HL-60 (cell line): Measurements from ENCODE around the gene LUC7L.
"Not testable (repeated sequence)": the region's sequence is repeated elsewhere in the genome, so short reads cannot be mapped to it uniquely, and the experiment has no call there.

ENCODE experiments used
- DNase-seq, 2 experiments: peaks; one replicate each; pipeline ENCODE4 v3.0.0-alpha.2; 2010 to 2020; ENCODE audit warnings: low read depth in 1 of 2, low spot score in 1 of 2
- H3K27ac ChIP-seq: fragments of 250-450 bp; sonication (Bioruptor Pico); replicated peaks from 2 replicates; pipeline ENCODE4 v1.5.1; 2020; ENCODE audit warnings: mild to moderate bottlenecking, moderate library complexity
- H3K27me3 ChIP-seq: fragments of 250-450 bp; sonication (Bioruptor Pico); 2 replicates; pipeline ENCODE4 v1.5.1; 2021; ENCODE audit warnings: mild to moderate bottlenecking, moderate library complexity; ENCODE audit not compliant: insufficient read depth, poor library complexity, severe bottlenecking
- H3K4me3 ChIP-seq: replicated peaks from 2 replicates; pipeline ENCODE4 v1.5.1; 2011; ENCODE audit warnings: mild to moderate bottlenecking, control low read depth, low read length; ENCODE audit not compliant: insufficient read depth
- GABPA ChIP-seq: IDR thresholded peaks from 2 replicates; pipeline ENCODE4 v1.6.1; 2012; ENCODE audit warnings: low read depth
- POLR2AphosphoS5 ChIP-seq: IDR thresholded peaks from 2 replicates; pipeline ENCODE4 v1.6.1; 2012; ENCODE audit warnings: low read depth
- SPI1 ChIP-seq: IDR thresholded peaks from 2 replicates; pipeline ENCODE4 v1.6.1; 2012; ENCODE audit warnings: low read depth, mild to moderate bottlenecking, borderline replicate concordance
- TF ChIP-seq, protein P1 (sequence below): IDR thresholded peaks from one replicate; pipeline ENCODE4 v1.5.1; 2011; ENCODE audit warnings: low read length, control low read depth, inconsistent platforms; ENCODE audit not compliant: insufficient read depth
- TF ChIP-seq, protein P2 (sequence below): IDR thresholded peaks from 2 replicates; pipeline ENCODE4 v1.6.1; 2012; ENCODE audit warnings: low read depth; ENCODE audit not compliant: insufficient replicate concordance

The LUC7L gene

DNA sequence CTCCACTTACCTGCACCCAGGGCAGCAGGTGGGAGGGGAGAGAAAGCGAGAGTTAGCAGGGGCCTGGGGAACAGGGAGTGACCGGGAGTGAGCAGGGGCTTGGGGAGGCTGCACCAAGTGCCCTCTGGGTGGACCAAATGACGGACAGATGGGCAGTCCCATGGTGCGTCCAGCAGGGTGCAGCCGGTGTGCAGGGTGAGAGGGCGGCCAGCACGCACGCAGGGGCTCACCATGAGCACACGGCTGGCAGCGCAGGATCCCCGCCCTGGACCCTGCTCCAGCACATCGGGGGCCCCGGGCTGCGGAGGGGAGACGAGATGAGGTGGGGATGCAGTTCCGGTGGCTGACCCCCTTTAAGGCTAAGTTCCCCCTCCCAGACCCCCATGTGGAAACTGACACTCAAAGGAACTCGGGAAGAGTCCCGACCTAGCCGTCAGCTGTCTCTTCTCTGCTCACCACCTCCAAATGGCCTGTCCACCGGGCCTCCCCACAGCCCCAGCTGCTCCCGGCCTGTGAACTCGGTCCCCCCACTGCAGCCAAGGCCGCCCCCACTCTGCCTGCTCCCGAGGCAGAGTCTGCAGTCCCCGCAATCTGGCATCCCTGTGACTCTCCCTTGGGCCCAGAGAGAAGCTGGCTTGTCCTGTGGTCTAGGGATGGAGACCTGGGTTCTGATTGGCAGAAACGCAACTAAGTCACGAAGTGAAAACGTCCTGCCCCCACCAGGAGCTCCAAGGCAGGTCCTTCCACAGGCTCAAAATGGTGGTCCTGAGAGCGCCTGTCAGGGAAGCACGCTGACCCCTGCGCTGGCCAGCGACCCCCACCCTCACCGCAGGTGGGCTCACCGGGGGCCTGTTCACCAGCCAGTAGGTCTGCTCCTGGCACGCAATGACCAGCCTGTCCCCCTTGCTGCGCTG, 43.6 kb upstream of the LUC7L start:
- no peak for DNase-seq
- Histone ChIP-seq H3K4me3 (no peak overlapping the region), H3K27ac (no peak overlapping the region), H3K27me3 (peaks cover 21% of the 10 kb centered on the region)
- no peak for TF ChIP-seq SPI1

DNA sequence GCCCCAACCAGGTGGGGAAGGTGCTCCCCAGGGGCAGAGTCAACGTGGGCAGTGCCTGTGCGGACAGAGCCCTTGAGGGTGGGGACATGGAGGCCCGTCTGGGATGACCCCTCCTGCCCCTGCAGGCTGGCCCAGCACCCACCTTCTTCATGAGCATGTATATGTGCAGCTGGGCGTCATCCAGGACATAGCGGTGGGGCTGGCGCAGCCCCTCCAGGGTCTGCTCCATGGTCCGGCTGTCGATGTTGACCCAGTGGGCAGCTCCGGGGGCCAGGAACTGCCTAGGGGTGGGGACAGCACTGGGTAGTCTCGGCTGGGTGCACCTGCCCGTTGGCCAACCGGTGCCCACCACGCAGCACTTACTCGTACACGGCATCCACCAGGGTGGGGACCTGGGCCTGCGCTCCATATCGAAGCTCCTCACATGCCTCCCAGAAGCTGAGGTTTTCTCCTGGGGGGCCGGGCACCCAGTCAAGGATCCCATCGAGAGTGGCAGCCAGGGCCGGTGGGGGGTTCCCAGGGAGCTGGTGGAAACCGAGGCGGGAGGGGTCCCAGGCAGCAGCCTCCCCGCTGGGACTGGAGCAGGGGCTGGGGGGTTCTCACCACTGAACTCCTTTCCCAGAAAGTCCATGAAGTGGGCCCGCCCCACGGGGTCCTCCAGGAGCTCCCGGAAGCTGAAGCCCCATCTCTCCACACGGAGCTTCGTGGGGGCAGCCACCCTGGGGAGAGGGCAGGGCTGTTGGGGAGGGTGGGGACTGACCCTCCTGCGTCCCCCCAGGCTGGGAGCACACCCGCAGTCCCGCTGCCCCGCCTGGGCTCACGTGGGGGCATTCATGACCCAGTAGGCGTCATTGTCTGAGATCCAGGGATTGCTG, 41.4 kb upstream of the LUC7L start:
- Histone ChIP-seq H3K4me3 (no peak overlapping the region), H3K27me3 (peaks cover 13% of the 10 kb centered on the region), H3K27ac (no peak overlapping the region)
- no peak for DNase-seq
- TF ChIP-seq GABPA, result no peak
- no peak for TF ChIP-seq SPI1

DNA sequence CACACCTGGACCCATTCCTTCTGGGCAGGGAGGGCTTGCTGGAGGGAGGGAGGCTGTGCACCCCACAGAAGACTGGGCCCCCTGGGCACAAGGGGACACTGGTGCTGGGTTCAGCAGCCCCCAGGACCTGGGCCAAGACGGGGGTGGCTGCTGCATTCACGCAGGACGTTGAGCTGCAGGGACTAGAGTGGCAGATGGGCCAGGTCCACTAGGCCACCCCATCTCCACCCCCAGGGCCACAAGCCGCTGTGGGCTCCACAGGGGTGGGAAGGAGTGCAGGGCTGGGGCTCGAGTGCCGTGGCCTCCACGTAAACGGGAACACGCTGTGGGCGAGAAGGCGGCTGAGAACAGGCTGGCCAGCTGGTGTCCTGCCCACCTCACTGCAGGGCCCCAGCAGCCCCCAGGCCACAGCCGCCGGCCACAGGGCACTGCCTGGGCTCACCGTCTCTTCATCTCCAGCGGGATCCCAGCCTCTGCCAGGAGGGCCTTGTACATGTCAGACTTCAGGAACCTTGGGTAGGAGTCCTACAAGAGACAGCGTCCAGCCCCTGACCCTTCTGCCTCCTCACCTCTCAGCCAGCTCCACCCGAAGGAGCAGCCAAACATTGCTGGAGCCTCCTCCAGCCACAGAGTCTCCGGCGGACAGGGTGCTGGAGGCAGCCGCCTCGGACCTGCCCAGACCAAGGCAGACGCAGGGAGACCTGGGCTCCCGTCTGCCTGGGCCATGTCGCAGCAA, 40.0 kb upstream of the LUC7L start:
- Histone ChIP-seq H3K4me3 (no peak overlapping the region), H3K27ac (no peak overlapping the region), H3K27me3 (peaks cover 4% of the 10 kb centered on the region)
- TF ChIP-seq, protein P1, sequence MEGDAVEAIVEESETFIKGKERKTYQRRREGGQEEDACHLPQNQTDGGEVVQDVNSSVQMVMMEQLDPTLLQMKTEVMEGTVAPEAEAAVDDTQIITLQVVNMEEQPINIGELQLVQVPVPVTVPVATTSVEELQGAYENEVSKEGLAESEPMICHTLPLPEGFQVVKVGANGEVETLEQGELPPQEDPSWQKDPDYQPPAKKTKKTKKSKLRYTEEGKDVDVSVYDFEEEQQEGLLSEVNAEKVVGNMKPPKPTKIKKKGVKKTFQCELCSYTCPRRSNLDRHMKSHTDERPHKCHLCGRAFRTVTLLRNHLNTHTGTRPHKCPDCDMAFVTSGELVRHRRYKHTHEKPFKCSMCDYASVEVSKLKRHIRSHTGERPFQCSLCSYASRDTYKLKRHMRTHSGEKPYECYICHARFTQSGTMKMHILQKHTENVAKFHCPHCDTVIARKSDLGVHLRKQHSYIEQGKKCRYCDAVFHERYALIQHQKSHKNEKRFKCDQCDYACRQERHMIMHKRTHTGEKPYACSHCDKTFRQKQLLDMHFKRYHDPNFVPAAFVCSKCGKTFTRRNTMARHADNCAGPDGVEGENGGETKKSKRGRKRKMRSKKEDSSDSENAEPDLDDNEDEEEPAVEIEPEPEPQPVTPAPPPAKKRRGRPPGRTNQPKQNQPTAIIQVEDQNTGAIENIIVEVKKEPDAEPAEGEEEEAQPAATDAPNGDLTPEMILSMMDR, result no peak
- TF ChIP-seq POLR2AphosphoS5 (no peak), SPI1 (no peak), GABPA (no peak)
- TF ChIP-seq, protein P2, sequence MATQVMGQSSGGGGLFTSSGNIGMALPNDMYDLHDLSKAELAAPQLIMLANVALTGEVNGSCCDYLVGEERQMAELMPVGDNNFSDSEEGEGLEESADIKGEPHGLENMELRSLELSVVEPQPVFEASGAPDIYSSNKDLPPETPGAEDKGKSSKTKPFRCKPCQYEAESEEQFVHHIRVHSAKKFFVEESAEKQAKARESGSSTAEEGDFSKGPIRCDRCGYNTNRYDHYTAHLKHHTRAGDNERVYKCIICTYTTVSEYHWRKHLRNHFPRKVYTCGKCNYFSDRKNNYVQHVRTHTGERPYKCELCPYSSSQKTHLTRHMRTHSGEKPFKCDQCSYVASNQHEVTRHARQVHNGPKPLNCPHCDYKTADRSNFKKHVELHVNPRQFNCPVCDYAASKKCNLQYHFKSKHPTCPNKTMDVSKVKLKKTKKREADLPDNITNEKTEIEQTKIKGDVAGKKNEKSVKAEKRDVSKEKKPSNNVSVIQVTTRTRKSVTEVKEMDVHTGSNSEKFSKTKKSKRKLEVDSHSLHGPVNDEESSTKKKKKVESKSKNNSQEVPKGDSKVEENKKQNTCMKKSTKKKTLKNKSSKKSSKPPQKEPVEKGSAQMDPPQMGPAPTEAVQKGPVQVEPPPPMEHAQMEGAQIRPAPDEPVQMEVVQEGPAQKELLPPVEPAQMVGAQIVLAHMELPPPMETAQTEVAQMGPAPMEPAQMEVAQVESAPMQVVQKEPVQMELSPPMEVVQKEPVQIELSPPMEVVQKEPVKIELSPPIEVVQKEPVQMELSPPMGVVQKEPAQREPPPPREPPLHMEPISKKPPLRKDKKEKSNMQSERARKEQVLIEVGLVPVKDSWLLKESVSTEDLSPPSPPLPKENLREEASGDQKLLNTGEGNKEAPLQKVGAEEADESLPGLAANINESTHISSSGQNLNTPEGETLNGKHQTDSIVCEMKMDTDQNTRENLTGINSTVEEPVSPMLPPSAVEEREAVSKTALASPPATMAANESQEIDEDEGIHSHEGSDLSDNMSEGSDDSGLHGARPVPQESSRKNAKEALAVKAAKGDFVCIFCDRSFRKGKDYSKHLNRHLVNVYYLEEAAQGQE, result no peak
- DNase-seq, result no peak

DNA sequence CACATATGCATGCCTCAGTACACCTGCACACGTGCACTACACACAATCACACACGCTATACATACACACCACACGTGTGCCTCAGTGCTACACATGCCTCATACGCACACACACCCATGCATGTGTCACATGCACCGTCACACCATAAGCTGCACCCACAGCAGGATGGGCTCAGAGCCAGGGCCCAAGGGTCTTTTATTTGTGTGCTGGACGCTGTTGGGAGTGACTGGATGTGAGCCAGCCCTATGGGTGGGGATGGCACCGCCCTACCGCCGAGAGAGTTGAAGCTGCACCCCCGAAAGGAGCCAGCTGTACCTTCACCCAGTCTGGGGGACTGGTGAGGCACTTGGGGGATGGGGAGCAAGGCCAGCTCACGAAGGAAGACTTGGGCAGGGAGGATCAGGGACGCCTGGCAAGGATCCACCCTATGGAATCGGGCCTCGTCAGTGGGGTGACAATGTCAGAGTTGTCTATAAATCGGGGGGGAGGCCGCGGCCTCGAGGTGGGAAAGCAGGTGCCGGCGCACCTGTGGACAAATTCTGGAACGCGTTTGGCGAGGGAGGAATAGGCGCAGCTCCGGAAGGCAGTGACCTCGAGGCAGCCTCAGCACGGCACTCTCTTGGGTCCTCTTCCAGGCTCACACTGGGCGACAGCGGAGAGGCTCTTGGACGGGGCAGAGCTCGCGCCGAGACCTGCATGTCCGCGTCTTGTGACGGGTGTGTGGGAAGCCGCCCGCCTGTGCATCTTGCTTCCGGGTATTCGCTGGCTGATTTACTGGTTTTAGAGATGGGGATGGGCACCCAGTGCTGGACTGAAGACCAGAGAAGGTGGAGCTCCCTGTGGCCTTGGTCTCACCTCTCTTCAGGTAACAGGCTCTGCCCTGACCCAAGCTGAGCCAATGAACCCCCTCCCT, 39.1 kb upstream of the LUC7L start:
- H3K27ac ChIP-seq, result no peak overlapping the region
- no peak for DNase-seq
- peaks cover 3% of the 10 kb centered on the region for H3K27me3 ChIP-seq
- no peak for TF ChIP-seq GABPA
- no peak for TF ChIP-seq SPI1
- TF ChIP-seq, protein P1, result no peak
- TF ChIP-seq POLR2AphosphoS5, result no peak
- TF ChIP-seq, protein P2, result no peak
- no peak overlapping the region for H3K4me3 ChIP-seq

DNA sequence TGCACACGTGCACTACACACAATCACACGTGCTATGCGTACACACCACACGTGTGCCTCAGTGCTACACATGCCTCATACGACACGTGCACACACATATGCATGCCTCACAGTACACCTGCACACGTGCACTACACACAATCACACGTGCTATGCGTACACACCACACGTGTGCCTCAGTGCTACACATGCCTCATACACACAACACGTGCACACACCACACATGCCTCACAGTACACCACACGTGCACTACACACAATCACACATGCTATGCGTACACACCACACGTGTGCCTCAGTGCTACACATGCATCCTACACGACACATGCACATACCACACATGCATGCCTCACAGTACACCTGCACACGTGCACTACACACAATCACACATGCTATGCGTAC, 38.3 kb upstream of the LUC7L start:
- H3K27ac ChIP-seq, H3K4me3 ChIP-seq, H3K27me3 ChIP-seq, DNase-seq: not testable (repeated sequence)
